GM18858 (cell line): ENCODE results near the gene PRDM16.

Experiments
- ATAC-seq: cut with Tn5 transposase; IDR thresholded peaks from one replicate; pipeline ENCODE4 v1.9.1; 2021; ENCODE audit not compliant: unreplicated experiment

The PRDM16 gene

GRCh38 chr1:3219791-3220467 lies 150.9 kb downstream of the PRDM16 start:
- no peak for ATAC-seq

GRCh38 chr1:3221112-3222041 lies 152.4 kb downstream of the PRDM16 start:
- no peak for ATAC-seq

DNA sequence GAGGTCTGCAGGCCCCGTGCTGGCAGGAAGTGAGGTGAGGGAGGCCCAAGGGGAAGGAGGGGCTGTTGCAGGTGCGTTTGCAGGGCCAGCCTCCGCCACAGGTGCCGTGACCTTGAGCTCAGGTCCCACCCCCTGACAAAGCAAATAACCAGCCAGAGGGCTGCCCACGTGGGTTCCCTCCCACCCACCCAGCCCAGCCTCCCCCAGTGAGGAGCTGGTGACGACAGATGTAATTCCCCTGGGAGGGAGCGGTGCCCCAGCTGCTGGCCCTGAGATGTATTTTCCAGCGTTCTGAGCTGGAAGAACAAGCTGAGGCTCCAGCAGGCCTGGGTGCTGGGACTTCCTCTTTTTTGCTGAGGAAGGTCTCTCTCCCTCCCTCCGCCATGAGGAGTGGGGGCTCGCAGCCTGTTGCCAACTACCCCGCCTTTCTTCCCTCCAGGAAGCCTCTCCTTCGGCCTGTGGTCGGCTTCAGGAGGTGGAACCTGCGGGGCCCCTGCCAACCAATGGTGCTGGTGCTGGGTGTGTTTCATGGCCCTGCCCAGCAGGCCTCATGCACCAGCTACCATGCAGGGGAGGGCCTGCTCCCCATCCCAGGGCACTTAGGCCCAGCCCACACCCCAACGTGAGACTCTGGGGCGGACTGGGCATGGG lies 153.2 kb downstream of the PRDM16 start:
- no peak for ATAC-seq

- no peak for ATAC-seq
Observed at GRCh38 chr1:3225661-3226060, 156.7 kb downstream of the PRDM16 start.

GRCh38 chr1:3226191-3226590 lies 157.2 kb downstream of the PRDM16 start:
- no peak for ATAC-seq

GRCh38 chr1:3226701-3227350 lies 157.8 kb downstream of the PRDM16 start:
- no peak for ATAC-seq

DNA sequence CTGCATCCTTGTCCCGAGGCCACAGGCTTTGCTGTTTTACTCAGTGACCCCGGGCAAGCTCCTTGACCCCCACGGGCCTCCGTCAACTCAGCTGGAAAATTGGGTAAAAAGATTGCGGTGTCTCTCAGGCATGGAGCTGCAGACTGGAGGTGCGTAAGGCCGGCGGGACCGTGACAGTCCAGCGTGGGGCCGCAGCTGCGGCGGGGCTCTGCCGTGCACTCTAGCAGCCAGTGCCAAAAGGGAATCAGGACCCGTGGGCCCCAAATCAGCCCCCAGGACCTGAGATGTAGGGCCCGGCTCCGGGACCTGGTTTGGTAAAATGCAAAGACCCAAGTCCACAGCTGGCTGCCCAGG lies 158.3 kb downstream of the PRDM16 start:
- ATAC-seq, result no peak

DNA sequence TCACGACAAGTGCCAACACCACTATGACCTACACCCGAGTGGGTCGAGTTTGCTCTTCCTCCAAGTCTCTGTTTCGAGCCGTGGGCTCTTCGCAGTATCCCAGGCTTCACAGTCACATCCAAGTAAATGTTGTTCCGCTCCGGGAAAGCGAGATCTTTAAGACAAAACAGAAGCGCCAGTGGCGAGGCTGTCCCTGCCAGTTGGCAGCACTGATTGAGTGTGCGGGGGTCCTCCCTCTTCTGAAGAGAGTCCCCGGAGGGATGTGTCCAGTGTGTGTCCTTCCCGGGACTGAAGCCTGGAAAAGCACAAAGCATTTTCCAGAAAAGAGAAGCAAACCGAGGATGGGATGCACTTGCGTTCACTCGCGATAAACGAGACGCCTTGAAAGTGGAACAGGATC lies 158.9 kb downstream of the PRDM16 start:
- no peak for ATAC-seq

DNA sequence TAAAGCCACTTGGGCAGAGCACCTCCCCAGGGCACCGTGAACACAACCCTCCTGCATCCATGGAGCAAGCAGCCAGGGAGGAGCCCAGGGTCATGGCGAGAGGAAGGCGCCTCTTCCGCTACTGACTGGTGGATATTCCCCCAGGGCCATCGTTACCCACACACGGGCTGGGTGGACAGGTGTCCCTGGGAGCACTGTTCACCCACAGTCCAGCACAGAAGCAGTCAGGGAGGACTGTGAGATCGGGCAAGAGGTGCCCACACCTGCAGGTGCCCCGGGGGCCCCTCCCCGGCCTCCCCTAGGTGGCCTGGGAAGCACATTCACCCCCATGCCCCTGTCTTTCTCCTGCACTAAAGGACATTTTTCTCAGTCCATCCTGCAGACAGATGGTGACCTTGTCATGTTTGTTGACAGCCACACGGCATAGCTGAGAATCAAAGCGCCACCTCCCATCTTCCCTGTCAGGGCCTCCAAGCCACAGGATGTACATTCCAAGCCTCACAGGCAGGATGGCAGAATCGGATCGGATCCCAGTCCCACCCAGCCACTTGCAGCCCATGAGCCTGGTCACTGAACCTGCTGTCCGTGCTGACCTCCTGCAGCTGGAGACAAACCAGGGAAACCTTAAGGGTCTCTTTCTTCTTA lies 160.2 kb downstream of the PRDM16 start:
- no peak for ATAC-seq

DNA sequence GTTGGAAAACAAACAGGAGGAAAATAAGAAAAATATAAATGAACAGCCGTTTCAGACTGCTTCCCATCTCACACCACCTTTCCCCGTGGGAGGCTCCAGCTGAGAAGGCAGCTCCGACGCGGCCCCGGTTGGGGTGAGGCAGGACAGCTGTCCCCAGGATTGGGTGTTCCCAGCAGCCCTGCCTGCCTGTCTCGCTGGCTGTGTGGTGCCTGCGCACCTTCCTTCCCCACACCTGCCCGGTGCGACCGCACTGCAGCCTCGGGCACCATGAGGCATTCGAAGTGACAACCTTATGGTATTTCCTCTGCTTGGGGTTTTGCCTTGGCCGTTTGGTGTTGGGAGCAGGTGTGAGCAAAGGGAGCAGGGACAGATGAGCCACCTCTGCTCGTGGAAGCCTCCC lies 161.6 kb downstream of the PRDM16 start:
- no peak for ATAC-seq

GRCh38 chr1:3231245-3231644 lies 162.2 kb downstream of the PRDM16 start:
- ATAC-seq, result no peak

DNA sequence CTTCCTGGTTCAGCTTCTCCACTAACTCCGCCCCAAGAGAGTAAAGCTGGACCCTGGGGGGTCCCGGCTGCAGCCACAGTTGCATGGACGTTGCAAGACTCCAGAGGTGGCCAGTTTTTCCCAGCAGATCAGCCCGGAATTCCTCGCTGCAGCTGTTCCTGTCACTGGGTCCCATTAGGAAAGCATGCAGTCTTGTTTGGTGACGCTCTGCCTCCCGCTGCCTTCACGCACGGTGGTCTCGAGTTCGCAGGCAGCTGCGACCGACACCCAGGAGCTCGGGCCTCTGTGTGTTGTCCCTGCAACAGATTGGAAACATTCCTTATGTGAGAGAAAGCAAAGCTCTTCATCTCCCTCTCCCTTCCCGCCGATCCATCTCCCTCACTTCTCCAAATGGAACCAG lies 162.8 kb downstream of the PRDM16 start:
- ATAC-seq, result no peak

DNA sequence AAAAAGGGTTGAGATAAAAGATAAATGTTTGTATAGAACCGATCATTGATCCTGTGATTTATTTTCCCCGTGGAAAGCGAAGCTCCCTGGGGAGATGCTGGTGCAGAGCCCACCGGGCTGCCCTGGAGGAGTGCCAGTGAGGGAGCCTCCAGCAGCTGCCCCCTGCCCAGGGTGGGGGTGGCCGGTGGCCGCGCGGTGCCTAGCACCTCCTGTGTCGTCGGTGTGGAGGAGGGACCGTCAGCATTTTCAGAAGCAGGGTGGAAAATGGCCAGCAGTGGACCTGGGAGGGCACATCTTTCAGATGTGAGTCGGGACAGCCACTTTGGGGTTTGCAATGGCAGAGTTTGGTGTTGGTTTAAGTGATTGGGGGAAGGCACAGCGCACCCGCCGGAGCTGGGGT lies 164.0 kb downstream of the PRDM16 start:
- ATAC-seq, result no peak

GRCh38 chr1:3233551-3233950 lies 164.5 kb downstream of the PRDM16 start:
- ATAC-seq, result no peak

GRCh38 chr1:3234281-3234680 lies 165.3 kb downstream of the PRDM16 start:
- no peak for ATAC-seq

DNA sequence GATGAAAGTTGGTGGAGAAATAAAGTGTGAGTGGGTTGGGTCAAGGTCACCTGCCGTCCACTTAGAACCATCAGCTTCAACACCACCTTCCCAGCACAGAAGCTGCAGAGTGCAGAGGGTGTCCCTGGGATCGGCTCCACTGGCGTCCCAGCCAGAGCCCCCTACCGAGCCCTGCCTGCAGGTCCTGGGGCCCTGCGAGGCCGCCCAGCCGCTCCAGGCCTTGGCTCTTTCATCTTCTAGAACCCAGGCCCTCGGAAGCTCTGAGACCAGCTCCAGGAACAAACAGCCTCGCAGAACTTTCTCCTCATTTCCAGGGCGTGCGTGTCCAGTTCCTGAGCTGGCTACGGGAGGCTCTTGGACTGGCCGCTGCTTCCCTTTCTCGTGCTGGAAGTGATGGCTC lies 166.0 kb downstream of the PRDM16 start:
- no peak for ATAC-seq

- ATAC-seq, result no peak
Observed at GRCh38 chr1:3235496-3235895, 166.5 kb downstream of the PRDM16 start.

DNA sequence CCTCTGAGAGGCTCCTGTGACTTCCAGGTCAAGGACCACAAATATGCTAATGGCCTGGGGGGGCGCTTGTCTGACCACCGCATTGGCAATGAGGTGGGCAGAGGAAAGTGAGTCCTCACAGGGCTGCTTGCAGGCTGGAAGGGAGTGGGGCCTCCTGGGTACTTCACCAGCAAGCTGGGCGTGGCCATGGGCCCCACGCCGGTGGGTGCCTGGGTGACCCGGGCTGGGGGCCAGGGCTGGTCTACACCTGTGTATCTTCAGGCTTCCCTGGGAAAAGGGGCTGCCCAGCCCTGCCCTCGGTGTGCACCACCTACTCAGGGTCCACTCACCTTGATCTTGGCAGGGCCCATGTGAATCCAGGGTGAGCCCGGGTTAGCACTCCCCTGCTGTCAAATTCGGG lies 167.4 kb downstream of the PRDM16 start:
- ATAC-seq, result no peak

GRCh38 chr1:3236955-3237354 lies 168.0 kb downstream of the PRDM16 start:
- ATAC-seq, result no peak

- ATAC-seq, result no peak
Observed at GRCh38 chr1:3237570-3237969, 168.6 kb downstream of the PRDM16 start.
